Measurements from ENCODE around the gene FBXW5.

FBXW5 gene

DNA sequence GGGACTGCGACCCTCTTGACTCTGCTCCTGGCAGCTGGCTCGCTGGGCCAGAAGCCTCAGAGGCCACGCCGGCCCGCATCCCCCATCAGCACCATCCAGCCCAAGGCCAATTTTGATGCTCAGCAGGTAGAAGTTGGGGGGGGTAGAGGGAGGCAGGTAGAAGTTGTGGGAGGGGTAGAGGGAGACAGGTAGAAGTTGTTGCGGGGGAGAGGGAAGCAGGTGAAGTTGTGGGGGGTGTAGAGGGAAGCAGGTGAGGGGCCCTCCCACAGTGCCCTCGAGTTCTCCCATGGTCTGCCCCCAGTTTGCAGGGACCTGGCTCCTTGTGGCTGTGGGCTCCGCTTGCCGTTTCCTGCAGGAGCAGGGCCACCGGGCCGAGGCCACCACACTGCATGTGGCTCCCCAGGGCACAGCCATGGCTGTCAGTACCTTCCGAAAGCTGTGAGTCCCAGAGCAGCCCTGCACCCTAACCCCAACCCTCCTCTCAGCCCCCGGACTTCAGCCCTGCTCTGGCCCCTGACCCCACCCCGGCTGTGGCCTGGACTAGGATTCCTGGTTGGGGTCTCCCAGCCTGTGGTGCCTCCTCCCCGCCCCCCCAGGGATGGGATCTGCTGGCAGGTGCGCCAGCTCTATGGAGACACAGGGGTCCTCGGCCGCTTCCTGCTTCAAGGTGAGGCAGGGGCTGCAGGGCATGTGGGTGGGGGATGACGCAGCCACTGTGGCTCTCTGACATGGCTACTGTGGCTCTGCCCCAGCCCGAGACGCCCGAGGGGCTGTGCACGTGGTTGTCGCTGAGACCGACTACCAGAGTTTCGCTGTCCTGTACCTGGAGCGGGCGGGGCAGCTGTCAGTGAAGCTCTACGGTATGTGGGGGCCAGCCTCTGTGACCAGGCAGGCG is 1.0 kb upstream of the FBXW5 start:
- no peaks in the 10 kb centered on the region for H3K9me3 Mint-ChIP-seq
- H3K4me3 Mint-ChIP-seq, result peak overlapping the region in 1 of 3 experiments; percentile 26
- TF ChIP-seq CTCF (IDR thresholded peaks at IDR 0.05; ENCODE audit: unreplicated experiment in 3 of 3), result no peak
- no peak overlapping the region for H3K27ac Mint-ChIP-seq
- peaks cover 4% of the 10 kb centered on the region for H3K36me3 Mint-ChIP-seq (ENCODE audit: low read depth)
- peaks cover 4% of the 10 kb centered on the region for H3K27me3 Mint-ChIP-seq (ENCODE audit: low read depth)
- H3K4me1 Mint-ChIP-seq, result peaks cover 9% of the 10 kb centered on the region

- Mint-ChIP-seq H3K4me3 (peak overlapping the region; percentile 77 to 83 (median 81)), H3K27me3 (ENCODE audit: low read depth) (peaks cover 4% of the 10 kb centered on the region), H3K4me1 (peaks cover 9% of the 10 kb centered on the region), H3K27ac (no peak overlapping the region), H3K36me3 (ENCODE audit: low read depth) (peaks cover 9% of the 10 kb centered on the region), H3K9me3 (no peaks in the 10 kb centered on the region)
- TF ChIP-seq CTCF (IDR thresholded peaks at IDR 0.05; ENCODE audit: unreplicated experiment in 3 of 3), result no peak
Observed at GRCh38 chr9:136944212-136944518, 373 bp downstream of the FBXW5 start.

DNA sequence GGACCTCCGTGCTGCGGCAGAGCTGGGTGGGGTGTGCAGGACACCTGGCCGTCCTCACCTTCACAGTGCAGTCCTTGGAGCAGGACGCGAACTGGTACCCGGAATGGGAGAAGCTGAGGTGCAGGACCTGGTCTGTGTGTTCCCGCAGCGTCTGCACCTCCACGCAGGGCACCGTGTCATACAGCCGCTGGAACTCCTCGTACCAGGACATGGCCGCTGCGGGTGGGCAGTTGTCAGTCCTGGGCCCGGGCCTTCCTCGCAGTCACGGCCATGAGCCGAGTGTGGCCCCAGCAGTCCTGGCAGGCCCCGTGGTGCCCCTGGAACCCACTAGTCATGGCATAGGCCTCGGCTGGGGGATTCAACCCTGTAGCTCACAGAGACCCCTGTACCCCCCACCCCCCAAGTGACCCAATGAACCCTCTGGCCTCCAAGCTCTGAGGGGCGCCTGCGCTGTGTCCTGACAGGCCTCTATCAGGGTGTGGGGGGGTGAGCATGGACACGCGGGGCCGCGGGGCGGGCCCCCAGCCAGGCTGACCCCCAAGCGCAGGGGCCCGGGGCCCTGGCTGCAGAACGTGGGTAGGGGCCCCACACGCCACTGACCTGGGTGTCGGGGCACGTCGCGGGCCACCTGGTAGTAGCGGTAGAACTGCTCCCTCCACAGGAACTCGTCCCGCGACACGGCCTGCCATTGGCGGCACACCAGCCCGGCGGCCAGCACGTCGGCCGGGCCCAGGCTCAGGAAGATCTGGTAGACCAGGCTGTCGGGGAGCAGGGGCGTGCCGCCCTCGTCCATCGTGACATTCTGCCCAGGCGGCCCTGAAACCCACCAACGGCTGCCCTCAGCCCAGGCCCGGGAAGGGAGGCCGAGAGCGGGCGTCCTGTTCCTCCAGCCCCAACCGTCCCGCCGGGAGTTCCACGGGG is 987 bp downstream of the FBXW5 start:
- peaks cover 9% of the 10 kb centered on the region for H3K4me1 Mint-ChIP-seq
- H3K4me3 Mint-ChIP-seq, result peak overlapping the region; percentile 77 to 83 (median 81)
- peaks cover 15% of the 10 kb centered on the region for H3K36me3 Mint-ChIP-seq (ENCODE audit: low read depth)

DNA sequence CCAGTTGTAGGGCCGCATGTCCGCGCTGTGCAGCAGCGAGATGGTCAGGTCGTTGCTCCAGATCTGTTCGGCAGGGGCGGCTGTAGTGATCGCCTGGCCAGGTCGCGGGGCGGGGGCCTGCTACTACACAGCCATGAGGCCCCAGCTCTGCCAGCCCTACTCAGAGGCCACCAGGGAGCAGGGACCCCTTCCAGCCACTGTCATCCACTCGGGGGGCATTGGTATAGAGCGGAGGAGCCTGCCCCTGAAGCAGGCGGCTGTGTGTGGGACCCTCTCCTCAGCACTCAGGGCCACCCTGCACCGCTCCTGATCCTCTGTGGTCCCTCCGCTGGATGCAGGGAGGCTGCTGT is 1.7 kb downstream of the FBXW5 start:
- H3K27me3 Mint-ChIP-seq (ENCODE audit: low read depth), result no peaks in the 10 kb centered on the region
- H3K9me3 Mint-ChIP-seq, result no peaks in the 10 kb centered on the region
- TF ChIP-seq CTCF (IDR thresholded peaks at IDR 0.05; ENCODE audit: unreplicated experiment in 3 of 3), result no peak
- no peak overlapping the region for H3K27ac Mint-ChIP-seq
- H3K36me3 Mint-ChIP-seq (ENCODE audit: low read depth), result peaks cover 18% of the 10 kb centered on the region
- H3K4me3 Mint-ChIP-seq, result peak overlapping the region; percentile 69 to 72 (median 70)
- H3K4me1 Mint-ChIP-seq, result peaks cover 5% of the 10 kb centered on the region

More for the DNA sequence above, 987 bp downstream of the FBXW5 start:
- Mint-ChIP-seq H3K27ac (no peak overlapping the region), H3K27me3 (ENCODE audit: low read depth) (peaks cover 4% of the 10 kb centered on the region), H3K9me3 (no peaks in the 10 kb centered on the region)
- no peak for TF ChIP-seq CTCF (IDR thresholded peaks at IDR 0.05; ENCODE audit: unreplicated experiment in 3 of 3)

GRCh38 chr9:136942112-136942880 is 2.2 kb downstream of the FBXW5 start:
- no peak for TF ChIP-seq CTCF (IDR thresholded peaks at IDR 0.05; ENCODE audit: unreplicated experiment in 3 of 3)
- Mint-ChIP-seq H3K9me3 (no peaks in the 10 kb centered on the region), H3K27ac (no peak overlapping the region), H3K4me1 (peaks cover 4% of the 10 kb centered on the region), H3K27me3 (ENCODE audit: low read depth) (no peaks in the 10 kb centered on the region), H3K4me3 (peak overlapping the region; percentile 69 to 72 (median 70)), H3K36me3 (ENCODE audit: low read depth) (peaks cover 21% of the 10 kb centered on the region)
